PC-3 (cell line): ENCODE results near the gene SNTG2.

Experiments
- EZH2 ChIP-seq: fragments of 300-600 bp; sonication (generic); IDR thresholded peaks from one replicate; pipeline ENCODE4 v1.6.1; 2017; ENCODE audit warnings: antibody characterized with exemption, mild to moderate bottlenecking, low read length; ENCODE audit not compliant: unreplicated experiment
- EZH2phosphoT487 ChIP-seq: fragments of 300-600 bp; sonication (generic); IDR thresholded peaks from 2 replicates; pipeline ENCODE4 v1.6.1; 2018; ENCODE audit warnings: mild to moderate bottlenecking, antibody characterized with exemption, low read length, borderline replicate concordance
- TF ChIP-seq, protein P1 (sequence below): fragments of 300-600 bp; sonication (generic); conservative IDR thresholded peaks from 2 replicates; pipeline ENCODE4 v1.5.1; 2017; ENCODE audit warnings: antibody characterized with exemption, low read depth, mild to moderate bottlenecking, low read length

DNA sequence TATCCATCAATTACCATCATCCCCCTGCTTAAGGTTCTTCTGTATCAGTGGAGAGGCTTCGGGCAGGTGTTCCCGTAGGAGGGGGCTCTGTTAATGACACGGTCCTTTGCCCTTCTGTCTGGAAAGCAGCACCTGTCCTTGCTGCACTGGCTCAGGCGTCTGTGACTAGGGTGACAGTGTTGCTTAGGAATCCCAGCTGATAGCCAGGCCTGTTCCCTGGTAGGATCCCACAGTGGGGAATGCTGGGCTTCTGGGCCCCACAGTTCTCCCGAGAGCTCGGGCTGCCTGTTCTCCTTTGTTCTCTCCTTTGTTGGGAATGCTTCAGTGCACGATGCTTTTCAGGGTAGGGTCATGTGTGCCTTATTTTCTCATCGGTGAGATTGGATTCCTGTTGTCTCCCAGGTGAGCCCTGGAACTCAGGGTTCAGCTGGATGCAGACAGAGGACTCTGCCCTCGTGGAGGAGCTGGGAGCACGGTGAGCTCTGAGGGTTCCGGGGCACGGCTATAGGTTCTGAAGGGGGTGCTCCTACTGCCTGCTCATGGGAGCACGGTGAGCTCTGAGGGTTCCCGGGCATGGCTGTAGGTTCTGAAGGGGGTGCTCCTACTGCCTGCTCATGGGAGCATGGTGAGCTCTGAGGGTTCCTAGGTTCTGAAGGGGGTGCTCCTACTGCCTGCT is 9.6 kb downstream of the SNTG2 start:
- TF ChIP-seq, protein P1, sequence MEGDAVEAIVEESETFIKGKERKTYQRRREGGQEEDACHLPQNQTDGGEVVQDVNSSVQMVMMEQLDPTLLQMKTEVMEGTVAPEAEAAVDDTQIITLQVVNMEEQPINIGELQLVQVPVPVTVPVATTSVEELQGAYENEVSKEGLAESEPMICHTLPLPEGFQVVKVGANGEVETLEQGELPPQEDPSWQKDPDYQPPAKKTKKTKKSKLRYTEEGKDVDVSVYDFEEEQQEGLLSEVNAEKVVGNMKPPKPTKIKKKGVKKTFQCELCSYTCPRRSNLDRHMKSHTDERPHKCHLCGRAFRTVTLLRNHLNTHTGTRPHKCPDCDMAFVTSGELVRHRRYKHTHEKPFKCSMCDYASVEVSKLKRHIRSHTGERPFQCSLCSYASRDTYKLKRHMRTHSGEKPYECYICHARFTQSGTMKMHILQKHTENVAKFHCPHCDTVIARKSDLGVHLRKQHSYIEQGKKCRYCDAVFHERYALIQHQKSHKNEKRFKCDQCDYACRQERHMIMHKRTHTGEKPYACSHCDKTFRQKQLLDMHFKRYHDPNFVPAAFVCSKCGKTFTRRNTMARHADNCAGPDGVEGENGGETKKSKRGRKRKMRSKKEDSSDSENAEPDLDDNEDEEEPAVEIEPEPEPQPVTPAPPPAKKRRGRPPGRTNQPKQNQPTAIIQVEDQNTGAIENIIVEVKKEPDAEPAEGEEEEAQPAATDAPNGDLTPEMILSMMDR, result no peak
- TF ChIP-seq EZH2phosphoT487 (no peak), EZH2 (no peak)
